GM10847 (cell line): ENCODE data around the gene TMEM17.

Experiments used
- POLR2A ChIP-seq: IDR thresholded peaks from 2 replicates; pipeline ENCODE4 v1.6.1; 2011; ENCODE audit not compliant: insufficient read length; ENCODE audit errors: extremely low read depth

The TMEM17 gene

GRCh38 chr2:62485761-62486438 lies 20.1 kb downstream of the TMEM17 start:
- no peak for TF ChIP-seq POLR2A

- TF ChIP-seq POLR2A: no peak
Measured at GRCh38 chr2:62482558-62483352, 23.2 kb downstream of the TMEM17 start.

DNA sequence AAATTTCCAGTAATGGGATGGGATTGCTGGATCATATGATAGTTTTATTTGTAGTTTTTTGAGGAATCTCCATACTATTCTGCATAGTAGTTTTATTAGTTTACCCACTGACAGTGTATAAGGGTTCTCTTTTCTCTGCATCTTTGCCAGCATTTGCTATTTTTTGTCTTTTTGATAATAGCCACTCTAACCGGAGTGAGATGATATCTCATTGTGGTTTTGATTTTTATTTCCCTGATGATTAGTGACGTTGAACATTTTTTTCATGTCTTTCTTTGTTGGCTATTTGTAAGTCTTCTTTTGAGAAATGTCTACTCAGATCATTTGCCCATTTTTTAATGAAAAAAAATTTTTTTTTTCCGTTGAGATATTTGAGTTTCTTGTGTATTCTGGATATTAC lies 26.1 kb downstream of the TMEM17 start:
- TF ChIP-seq POLR2A: no peak

DNA sequence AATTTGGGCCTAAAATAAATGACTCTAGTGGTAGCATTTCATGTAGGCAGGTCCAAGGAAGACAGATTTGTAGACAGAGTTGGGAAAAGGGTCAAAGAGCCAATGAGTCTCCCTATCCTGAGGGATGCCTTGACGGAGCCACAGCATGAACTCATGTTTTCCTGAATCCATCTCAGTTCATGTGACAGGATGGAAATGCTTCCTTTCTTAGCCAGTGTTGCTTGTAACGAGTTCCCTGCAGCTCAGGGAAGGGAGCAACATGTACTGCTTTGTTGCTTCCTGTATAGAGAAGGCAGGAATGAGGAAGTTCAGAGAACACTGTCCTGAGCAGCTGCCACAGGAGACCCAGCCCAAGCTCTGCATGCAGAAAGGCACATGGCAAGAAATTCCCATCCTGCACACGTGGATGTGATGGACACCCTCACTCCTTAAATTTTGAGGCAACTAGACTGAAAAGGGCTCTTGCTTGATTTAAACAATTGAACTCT lies 27.9 kb downstream of the TMEM17 start:
- no peak for TF ChIP-seq POLR2A

- TF ChIP-seq POLR2A: no peak
Measured at GRCh38 chr2:62477573-62477972, 28.4 kb downstream of the TMEM17 start.

- no peak for TF ChIP-seq POLR2A
Measured at GRCh38 chr2:62475172-62476011, 30.6 kb downstream of the TMEM17 start.

DNA sequence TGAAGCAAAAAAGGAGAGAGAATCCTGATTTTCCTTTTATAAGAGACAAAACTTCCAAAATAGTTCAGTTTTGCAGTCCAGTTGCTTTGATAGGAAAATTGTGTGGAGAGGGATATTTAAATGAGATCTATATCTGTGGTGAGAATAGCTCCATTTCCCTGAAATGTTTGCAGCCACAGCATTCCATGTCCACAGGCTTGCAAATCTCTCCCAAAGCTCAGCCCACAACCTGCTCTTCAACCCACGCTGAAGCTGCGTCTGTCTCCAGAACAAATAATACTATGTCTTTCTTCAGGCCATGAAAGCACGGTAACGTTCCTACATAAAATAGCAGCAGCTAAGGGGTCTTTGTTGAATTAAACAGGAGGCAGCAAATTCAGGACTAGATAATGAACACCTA lies 31.8 kb downstream of the TMEM17 start:
- no peak for TF ChIP-seq POLR2A

GRCh38 chr2:62473246-62473827 lies 32.7 kb downstream of the TMEM17 start:
- no peak for TF ChIP-seq POLR2A

- no peak for TF ChIP-seq POLR2A
Measured at GRCh38 chr2:62472312-62472711, 33.7 kb downstream of the TMEM17 start.

DNA sequence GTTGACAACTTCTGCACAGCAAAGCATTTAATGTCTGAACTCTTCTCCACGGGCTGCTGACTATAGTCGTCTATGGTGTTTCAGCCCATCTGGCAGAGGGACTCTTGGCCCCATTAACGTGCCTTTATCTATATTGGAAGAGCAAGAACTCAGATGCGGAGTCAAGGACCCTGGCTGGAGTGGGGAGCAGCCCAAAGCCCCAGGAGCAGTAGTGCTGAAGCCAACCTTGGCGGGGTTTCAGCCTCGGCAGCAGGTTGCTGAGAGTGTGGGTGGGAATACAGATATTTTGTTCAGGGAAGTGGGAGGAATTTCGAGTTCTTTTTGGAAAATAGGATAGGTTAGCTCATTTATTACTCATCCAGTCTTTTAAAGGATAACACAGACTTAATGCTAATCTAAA lies 34.2 kb downstream of the TMEM17 start:
- no peak for TF ChIP-seq POLR2A

DNA sequence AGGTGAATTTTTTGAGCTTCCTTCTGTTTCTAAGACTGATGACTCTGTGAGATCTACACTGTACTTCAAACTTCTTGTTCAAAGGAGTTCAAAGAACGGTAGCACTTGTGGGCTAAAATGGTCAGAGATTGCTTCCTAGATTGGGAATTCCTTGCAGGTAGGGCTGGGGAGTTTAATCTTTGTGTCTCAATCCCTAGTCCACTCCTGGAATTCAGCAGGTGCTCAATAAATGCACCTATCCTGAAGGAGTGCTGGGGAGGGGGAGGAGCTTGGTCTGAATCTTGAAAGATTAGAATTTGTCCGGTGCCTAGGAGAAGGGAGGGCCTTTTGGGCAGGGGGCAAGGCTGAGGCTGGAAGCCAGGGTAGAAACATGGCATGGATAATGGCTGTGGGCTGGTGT lies 34.6 kb downstream of the TMEM17 start:
- TF ChIP-seq POLR2A: no peak

DNA sequence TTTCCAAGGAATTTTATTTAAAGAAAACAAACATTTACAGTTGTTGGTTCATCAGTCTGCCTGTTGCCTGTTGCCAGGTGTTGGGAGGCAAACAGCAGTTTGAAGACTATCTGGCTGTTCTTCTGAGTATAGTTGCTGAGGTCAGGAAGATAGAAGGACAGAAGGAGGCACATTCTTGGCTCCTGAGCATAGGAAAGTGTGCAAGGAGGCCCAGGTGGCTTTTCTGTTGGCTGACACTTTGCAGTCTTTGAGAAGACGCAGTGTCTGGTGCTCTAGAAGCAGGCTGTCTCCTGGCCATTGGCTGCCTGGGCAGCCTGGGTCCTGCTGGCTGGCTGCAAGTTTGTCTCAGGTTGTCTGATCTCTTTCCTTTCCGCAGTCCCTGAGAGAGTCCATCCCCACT lies 36.4 kb downstream of the TMEM17 start:
- no peak for TF ChIP-seq POLR2A

- no peak for TF ChIP-seq POLR2A
Measured at GRCh38 chr2:62469114-62469513, 36.9 kb downstream of the TMEM17 start.

GRCh38 chr2:62467475-62468321 lies 38.3 kb downstream of the TMEM17 start:
- no peak for TF ChIP-seq POLR2A
